OCI-M2 (cell line): ENCODE measurements around the gene BMPR2.
"Not testable (repeated sequence)": the region's sequence is repeated elsewhere in the genome, so short reads cannot be mapped to it uniquely, and the experiment has no call there.

ENCODE experiments used
- DNase-seq: peaks from one replicate; lab custom pipeline; 2025; ENCODE audit not compliant: unreplicated experiment; lab: John Stamatoyannopoulos, UW

Gene BMPR2

GRCh38 chr2:202378662-202379358, 2.7 kb downstream of the BMPR2 start:
- DNase-seq = no peak

- DNase-seq = no peak
Observed at GRCh38 chr2:202382684-202383083, 6.6 kb downstream of the BMPR2 start.

- DNase-seq = not testable (repeated sequence)
Observed at GRCh38 chr2:202386495-202386894, 10.4 kb downstream of the BMPR2 start.

- DNase-seq = no peak
Observed at GRCh38 chr2:202387608-202388342, 11.6 kb downstream of the BMPR2 start.

DNA sequence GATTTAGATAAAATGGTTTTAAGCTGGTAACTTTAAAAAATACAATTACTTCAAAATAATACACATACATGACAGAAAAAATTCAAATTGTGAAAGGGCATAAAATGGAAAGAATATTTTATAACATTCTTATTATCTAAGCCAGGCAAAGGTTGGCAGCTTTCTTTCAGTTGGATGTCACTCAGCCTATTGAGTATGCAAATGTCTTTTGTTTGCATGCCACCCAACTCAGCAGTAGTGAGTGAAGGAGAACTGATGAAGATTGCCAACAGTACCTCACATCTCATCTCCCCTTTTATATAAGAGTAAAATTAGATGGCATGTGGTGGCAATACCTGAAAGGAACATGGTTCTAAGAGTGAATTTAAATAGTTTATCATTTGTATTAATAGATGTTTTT, 24.8 kb downstream of the BMPR2 start:
- no peak for DNase-seq

DNA sequence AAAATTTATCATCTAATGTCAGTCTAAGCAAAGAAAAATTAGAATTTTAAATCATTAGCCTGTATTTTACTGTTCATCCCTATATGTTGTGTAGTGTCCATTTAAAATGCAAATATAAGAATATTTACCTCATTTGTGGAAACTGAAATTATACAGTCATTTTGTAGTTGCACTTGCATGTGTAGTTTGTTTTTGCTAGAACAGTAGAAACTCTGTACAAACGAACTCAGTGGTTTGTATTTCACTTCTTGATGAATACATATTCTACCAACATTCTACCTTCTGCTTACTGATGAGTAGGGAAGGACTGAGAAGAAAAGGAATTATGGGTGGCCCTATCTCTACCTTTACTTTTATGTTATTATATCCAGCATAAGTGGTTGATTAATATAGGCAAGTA, 29.7 kb downstream of the BMPR2 start:
- no peak for DNase-seq

GRCh38 chr2:202406445-202406978, 30.4 kb downstream of the BMPR2 start:
- DNase-seq = no peak

DNA sequence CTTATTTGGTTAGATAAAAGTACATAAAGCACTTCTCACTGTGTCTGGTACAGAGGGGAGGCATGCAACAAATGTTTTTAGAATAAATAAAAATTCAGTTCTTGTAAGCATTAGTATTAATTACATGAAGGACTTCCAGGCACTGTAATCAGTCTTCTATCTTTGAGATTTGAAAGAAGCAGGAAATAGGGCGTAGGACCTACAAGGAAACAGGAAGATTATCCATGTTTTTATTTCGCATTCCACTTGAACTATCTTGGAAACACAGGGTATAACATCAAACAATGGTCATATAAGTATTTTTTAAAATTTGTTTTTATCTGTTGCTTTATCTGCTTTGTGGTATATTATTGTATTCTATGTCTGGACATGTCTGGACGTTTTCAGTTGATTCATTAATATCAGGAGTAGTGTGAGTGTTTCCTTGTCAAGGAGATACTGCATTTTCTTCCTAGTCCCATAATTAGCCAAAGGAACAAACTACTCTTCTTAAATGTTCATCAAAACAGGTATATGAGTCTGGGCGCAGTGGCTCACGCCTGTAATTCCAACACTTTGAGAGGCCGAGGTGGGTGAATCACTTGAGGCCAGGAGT, 32.5 kb downstream of the BMPR2 start:
- DNase-seq = no peak

DNA sequence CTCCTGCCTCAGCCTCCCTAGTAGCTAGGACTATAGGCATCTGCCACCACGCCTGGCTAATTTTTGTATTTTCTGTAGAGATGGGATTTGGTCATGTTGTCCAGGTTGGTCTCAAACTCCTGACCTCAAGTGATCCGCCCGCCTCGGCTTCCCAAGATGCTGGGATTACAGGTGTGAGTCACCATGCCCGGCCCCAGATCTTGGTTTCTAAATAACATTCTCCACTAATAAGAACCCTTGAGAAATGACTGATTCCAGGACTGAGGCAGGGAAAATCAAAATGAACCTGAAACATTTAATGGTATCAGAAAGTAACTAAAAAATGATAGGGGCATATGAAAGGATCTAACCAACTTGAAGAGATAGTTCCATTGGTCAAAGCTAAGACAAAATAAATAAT, 34.0 kb downstream of the BMPR2 start:
- no peak for DNase-seq

- DNase-seq = no peak
Observed at GRCh38 chr2:202411097-202411496, 35.0 kb downstream of the BMPR2 start.

GRCh38 chr2:202418027-202418426, 41.9 kb downstream of the BMPR2 start:
- no peak for DNase-seq

- no peak for DNase-seq
Observed at GRCh38 chr2:202418511-202418910, 42.4 kb downstream of the BMPR2 start.

DNA sequence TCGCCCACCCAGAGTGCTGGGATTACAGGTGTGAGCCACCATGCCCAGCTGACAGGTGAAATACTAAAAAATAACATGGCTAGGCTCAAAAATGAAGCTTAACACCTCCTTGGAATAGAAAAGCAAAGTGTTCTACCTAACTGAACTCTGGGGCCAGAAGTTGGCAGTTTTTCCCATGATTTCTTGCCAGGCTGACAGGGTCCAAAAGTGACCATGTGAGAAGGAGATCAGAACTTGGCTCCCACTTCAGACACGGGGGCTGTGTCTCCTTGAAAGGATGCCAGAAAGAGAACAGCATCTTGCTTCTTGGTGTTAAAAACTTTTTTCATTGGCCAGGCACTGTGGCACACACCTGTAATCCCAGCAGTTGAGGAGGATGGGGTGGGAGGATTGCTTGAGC, 47.0 kb downstream of the BMPR2 start:
- DNase-seq = no peak

- no peak for DNase-seq
Observed at GRCh38 chr2:202425036-202425435, 48.9 kb downstream of the BMPR2 start.

DNA sequence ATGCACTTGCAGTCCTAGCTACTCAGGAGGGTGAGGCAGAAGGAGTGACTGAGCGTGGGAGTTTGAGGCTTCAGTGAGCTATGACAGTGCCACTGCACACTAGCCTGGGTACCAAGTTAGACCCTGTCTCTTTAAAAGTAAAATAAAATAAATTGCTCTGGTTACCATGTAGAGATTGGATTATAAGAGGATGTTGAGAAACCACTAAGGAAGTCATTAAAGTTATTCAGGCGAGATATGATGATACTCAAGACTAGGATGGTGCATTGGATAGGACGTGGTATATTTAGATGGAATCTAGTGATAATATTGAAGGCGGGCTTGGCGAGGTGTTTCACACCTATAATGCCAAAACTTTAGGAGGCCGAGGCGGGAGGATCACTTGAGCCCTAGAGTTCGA, 50.6 kb downstream of the BMPR2 start:
- no peak for DNase-seq

DNA sequence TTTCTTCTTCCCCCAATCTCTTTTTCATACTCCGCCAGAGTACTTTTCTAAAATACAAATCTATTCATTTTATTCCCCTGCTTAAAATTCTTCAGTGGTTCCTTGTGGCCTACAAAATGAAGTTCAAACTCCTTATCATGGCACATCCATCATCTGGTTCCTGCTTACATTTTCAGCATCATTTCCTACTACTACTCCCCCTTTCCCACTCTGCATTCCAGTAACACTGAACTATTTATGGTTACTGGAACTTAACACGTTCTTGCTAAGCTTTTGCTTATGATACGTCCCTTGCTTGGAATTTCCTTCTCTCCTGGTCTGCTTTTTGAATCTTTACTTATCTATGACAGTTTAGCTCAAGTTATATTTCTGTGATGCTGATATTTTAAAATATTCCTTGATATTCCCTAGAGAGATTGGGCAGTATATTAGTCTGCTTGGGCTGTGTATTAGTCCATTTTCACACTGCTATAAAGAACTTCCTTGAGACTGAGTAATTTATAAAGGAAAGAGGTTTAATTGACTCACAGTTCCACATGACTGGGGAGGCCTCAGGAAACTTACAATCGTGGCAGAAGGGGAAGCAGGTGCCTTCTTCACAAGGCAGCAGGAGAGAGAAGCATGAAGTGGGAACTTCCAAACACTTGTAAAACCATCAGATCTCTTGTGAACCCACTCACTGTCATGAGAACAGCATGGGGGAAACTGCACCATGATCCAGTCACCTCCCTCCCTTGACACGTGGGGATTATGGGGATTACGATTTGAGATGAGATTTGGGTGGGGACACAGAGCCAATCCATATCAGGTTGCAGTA, 53.2 kb downstream of the BMPR2 start:
- no peak for DNase-seq

DNA sequence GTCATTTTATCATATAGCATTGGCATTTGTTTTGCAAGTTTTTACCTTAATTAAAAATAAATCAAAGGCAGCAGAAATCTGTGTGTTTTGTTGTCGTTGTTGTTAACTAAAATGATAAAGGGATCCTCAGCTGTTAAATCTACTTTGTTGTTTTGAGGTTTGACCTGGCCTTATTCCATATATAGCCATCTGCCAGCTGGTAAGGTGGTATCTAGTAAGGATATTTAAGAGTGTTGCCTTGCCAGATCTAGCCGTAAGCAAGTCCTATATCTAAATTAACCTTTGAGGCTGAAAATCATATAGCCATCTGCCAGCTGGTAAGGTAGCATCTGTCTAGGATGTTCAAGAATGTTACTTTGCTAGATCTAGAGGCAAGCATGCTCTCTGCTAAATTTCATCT, 56.6 kb downstream of the BMPR2 start:
- DNase-seq = no peak

DNA sequence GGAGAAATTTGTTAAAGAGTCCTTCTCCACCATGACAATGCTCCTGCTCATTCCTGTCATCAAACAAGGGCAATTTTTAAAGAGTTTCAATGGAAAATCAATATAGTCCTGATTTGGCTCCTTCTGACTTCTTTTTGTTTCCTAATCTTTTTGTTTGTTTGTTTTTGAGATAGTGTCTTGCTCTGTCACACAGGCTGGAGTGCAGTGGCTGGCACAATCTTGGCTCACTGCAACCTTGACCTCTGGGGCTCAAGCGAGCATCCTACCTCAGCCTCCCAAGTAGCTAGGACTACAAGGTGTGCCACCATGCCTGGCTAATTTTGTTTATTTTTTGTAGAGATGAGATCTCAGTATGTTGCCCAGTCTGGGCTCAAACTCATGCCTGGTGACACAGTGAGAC, 58.3 kb downstream of the BMPR2 start:
- DNase-seq = no peak

DNA sequence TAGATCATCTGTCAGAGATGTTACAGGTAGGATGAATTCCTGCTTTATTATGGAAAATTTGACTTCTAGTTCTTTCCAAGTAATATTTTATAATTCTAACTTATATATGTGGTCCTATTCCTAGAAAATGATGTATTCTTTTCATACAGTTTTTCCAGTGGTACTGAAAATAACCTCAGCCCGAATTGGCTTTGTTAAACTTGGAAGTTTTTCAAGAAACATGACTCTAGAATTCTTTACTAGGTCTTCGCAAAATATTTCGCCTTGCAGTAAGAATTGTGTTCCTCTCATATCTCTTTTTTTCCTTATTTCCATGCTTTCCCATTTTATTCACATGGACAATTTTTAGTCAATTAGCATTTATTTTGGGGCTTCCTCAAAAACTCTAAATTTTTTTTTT, 60.5 kb downstream of the BMPR2 start:
- no peak for DNase-seq

DNA sequence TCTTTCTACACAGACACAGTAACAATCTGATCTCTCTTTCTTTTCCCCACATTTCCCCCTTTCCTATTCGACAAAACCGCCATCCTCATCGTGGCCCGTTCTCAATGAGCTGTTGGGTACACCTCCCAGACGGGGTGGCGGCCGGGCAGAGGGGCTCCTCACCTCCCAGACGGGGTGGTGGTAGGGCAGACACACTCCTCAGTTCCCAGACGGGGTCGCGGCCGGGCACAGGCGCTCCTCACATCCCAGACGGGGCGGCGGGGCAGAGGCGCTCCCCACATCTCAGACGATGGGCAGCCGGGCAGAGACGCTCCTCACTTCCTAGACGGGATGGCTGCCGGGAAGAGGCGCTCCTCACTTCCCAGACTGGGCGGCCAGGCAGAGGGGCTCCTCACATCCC, 64.0 kb downstream of the BMPR2 start:
- not testable (repeated sequence) for DNase-seq

DNA sequence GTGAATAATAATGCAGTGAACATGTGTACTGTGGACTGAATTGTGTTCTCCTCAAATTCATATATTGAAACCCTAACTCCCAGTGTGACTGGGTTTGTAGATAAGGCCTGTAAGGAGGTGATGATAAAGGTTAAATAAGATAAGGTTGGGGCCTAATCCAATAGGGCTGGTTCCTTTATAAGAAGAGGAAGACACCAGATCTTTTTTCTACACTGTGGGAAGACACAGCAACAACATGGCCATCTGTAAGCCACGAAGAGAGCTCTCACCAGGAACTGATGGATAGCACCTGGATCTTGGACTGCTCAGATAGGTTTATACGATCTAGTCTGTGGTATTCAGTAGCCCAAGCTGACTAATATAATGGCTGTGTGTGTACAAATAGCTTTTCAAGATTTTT, 66.8 kb downstream of the BMPR2 start:
- DNase-seq = no peak
